Fibroblast of gingiva (primary cell): Measurements from ENCODE around the gene SLX4IP.

Source experiments
- DNase-seq: peaks from one replicate; pipeline ENCODE4 v3.0.0-alpha.2; 2011; ENCODE audit warnings: low read depth

The SLX4IP gene

GRCh38 chr20:10634683-10635411 is 199.7 kb downstream of the SLX4IP start:
- peak; percentile 93 for DNase-seq

GRCh38 chr20:10635476-10636208 is 200.5 kb downstream of the SLX4IP start:
- peak; percentile 50 for DNase-seq

- peak; percentile 43 for DNase-seq
Observed at GRCh38 chr20:10636326-10636818, 201.3 kb downstream of the SLX4IP start.

- DNase-seq, result peak; percentile 58
Observed at GRCh38 chr20:10637031-10637559, 202.0 kb downstream of the SLX4IP start.

GRCh38 chr20:10637563-10637962 is 202.5 kb downstream of the SLX4IP start:
- no peak for DNase-seq

GRCh38 chr20:10639077-10639736 is 204.1 kb downstream of the SLX4IP start:
- no peak for DNase-seq

- DNase-seq, result no peak
Observed at GRCh38 chr20:10639737-10640556, 204.8 kb downstream of the SLX4IP start.

- DNase-seq, result no peak
Observed at GRCh38 chr20:10640897-10641296, 205.8 kb downstream of the SLX4IP start.

- DNase-seq, result no peak
Observed at GRCh38 chr20:10641467-10641866, 206.4 kb downstream of the SLX4IP start.

- no peak for DNase-seq
Observed at GRCh38 chr20:10641893-10642292, 206.8 kb downstream of the SLX4IP start.

- DNase-seq, result no peak
Observed at GRCh38 chr20:10642856-10643559, 207.9 kb downstream of the SLX4IP start.

- DNase-seq, result no peak
Observed at GRCh38 chr20:10643560-10643873, 208.4 kb downstream of the SLX4IP start.

- DNase-seq, result no peak
Observed at GRCh38 chr20:10644458-10645204, 209.5 kb downstream of the SLX4IP start.

GRCh38 chr20:10645205-10645570 is 210.1 kb downstream of the SLX4IP start:
- DNase-seq, result no peak

GRCh38 chr20:10646006-10646405 is 210.9 kb downstream of the SLX4IP start:
- DNase-seq, result no peak

GRCh38 chr20:10646886-10647420 is 211.8 kb downstream of the SLX4IP start:
- no peak for DNase-seq

GRCh38 chr20:10647471-10647870 is 212.4 kb downstream of the SLX4IP start:
- DNase-seq, result no peak

GRCh38 chr20:10647909-10648308 is 212.8 kb downstream of the SLX4IP start:
- no peak for DNase-seq

GRCh38 chr20:10648651-10649050 is 213.5 kb downstream of the SLX4IP start:
- peak; percentile 76 for DNase-seq

GRCh38 chr20:10649080-10649796 is 214.1 kb downstream of the SLX4IP start:
- no peak for DNase-seq
